Parathyroid adenoma (tissue), 2 donors: ENCODE data around the gene ATRN.

ENCODE experiments used
- H2AFZ ChIP-seq: fragments of 300-600 bp; sonication (generic); one replicate; pipeline ENCODE4 v1.7.0; 2017; ENCODE audit warnings: antibody characterized with exemption, mild to moderate bottlenecking
- H3K27ac ChIP-seq: fragments of 300-600 bp; sonication (generic); one replicate; pipeline ENCODE4 v1.7.0; 2017
- H3K27me3 ChIP-seq: fragments of 300-600 bp; sonication (generic); one replicate; pipeline ENCODE4 v1.7.0; 2017; ENCODE audit warnings: low read length; ENCODE audit not compliant: control insufficient read depth, insufficient read depth
- H3K36me3 ChIP-seq: fragments of 300-600 bp; sonication (generic); one replicate; pipeline ENCODE4 v1.7.0; 2017; ENCODE audit warnings: low read length; ENCODE audit not compliant: control insufficient read depth, insufficient read depth
- H3K4me1 ChIP-seq: fragments of 300-600 bp; sonication (generic); one replicate; pipeline ENCODE4 v1.7.0; 2017; ENCODE audit warnings: control low read depth
- H3K4me2 ChIP-seq: fragments of 300-600 bp; sonication (generic); one replicate; pipeline ENCODE4 v1.7.0; 2017; ENCODE audit warnings: low read length
- H3K4me3 ChIP-seq: fragments of 300-600 bp; sonication (generic); one replicate; pipeline ENCODE4 v1.7.0; 2017; ENCODE audit warnings: low read depth, low read length
- H3K79me2 ChIP-seq: fragments of 300-600 bp; sonication (generic); one replicate; pipeline ENCODE4 v1.7.0; 2017; ENCODE audit warnings: control low read depth
- H3K9ac ChIP-seq: fragments of 300-600 bp; sonication (generic); one replicate; pipeline ENCODE4 v1.7.0; 2017; ENCODE audit warnings: mild to moderate bottlenecking
- H3K9me3 ChIP-seq: fragments of 300-600 bp; sonication (generic); one replicate; pipeline ENCODE4 v1.7.0; 2017; ENCODE audit warnings: low read length; ENCODE audit not compliant: control insufficient read depth
- TF ChIP-seq, protein P1 (sequence below): fragments of 300-600 bp; sonication (generic); IDR thresholded peaks from one replicate; pipeline ENCODE4 v1.7.0; 2017; ENCODE audit warnings: antibody characterized with exemption, mild to moderate bottlenecking
- donor health status: primary hyperparathyroidism.

The ATRN gene

DNA sequence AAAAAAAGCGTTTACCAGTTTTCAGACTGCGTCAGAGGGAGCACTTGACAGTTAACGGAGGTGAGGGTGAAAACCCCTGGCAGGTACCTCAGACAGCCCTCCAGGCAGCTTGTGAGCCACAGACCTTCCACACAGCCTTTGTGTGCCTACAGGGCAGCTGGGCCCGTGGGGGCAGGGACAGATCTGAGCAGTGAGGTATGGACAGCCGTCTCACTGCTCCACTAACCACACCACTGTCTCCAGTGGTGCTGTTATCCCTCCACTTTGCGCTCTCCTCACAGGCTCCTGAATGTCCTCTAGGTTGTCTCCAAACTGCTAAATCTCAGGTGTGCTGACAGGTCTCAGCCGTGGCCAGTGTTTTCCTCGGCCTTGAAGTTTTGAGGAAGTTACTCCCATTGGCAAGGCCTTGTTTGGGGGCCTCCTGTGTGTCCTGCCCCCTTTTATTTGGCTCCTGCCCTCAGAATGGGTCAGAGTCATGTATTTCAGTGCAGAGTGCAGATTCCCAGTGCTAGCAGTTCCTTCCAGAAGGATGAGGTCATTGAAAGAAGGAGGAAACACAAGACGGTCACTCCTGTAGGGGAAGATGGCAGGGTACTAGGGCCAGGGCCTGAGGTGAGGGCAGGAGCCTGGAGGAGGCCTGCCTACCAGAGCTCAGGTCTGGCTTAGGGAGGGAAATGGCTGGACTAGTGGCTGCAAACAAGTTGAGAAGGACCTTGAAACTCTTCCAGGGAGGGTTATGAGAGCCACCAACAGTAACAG, 180.6 kb downstream of the ATRN start:
- no peaks in the 10 kb centered on the region for H3K4me1 ChIP-seq
- TF ChIP-seq, protein P1, sequence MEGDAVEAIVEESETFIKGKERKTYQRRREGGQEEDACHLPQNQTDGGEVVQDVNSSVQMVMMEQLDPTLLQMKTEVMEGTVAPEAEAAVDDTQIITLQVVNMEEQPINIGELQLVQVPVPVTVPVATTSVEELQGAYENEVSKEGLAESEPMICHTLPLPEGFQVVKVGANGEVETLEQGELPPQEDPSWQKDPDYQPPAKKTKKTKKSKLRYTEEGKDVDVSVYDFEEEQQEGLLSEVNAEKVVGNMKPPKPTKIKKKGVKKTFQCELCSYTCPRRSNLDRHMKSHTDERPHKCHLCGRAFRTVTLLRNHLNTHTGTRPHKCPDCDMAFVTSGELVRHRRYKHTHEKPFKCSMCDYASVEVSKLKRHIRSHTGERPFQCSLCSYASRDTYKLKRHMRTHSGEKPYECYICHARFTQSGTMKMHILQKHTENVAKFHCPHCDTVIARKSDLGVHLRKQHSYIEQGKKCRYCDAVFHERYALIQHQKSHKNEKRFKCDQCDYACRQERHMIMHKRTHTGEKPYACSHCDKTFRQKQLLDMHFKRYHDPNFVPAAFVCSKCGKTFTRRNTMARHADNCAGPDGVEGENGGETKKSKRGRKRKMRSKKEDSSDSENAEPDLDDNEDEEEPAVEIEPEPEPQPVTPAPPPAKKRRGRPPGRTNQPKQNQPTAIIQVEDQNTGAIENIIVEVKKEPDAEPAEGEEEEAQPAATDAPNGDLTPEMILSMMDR, result no peak
- H3K4me3 ChIP-seq, result no peak overlapping the region
- H3K9me3 ChIP-seq, result no peaks in the 10 kb centered on the region
- no peaks in the 10 kb centered on the region for H3K27me3 ChIP-seq
- no peak overlapping the region for H3K9ac ChIP-seq
- no peak overlapping the region for H3K4me2 ChIP-seq
- H3K79me2 ChIP-seq, result no peaks in the 10 kb centered on the region
- no peak overlapping the region for H3K27ac ChIP-seq
- no peaks in the 10 kb centered on the region for H3K36me3 ChIP-seq
- H2AFZ ChIP-seq, result no peak overlapping the region

DNA sequence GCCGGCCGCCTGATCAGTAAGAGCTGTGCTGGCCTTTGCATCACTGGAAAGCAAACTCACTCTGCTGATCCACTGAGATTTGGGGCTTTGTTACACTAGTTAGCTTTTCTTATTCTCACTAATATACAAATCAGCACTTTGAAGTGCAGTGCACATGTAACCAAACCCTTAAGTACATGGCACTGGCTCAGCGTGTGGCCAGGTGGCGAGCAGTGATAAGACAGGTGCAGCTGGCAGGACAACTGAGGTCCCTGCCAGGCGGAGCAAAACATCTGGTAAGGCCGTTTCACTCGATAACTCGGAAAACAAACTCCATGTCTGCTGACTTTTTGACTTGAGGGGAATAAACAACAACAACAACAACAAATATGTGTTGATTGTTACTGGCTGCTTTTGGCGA, 181.4 kb downstream of the ATRN start:
- no peaks in the 10 kb centered on the region for H3K79me2 ChIP-seq
- TF ChIP-seq, protein P1, result no peak

DNA sequence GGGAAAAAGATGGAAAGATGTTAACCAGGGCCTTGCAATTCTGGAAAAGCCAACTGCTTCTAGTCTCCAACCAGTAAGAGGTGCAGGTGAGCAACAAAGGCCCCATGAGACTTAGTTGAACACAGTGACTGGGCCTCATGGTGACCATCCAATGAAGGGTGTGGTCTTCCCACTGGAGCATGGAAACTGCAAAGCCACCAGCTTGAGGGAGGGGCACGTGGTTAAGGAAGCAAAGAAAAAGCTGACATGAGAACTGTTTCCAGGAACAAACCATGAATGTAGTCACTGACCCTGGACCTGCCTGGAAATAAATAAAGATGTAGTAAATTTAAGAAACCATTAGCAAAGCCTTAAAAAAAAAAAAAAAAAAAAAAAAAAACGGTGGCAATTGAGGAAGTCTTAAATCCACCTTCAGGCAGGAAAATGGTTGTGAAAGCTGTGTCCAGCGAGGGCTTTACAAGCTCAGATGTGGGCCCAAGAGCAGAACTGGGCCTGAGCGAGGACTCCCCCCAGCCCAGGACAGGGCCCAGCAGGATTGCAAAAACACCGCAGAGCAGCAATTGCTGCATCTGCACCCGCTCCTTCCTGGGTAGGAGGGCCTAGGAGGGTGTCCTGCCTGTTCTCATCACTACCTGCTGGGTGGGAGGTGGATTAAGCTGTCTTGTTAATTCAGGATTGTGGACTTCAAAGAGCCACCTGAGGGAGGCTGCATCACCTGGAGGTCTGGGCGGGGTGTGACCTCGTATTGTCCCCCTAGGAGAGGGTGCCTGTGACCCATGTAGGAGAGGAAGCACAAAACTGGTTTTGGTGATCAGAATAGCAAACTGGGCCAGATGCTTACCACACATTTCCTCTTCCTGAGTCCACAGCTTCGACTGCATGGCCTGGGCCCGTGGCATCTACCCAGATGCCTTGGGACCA, 182.1 kb downstream of the ATRN start:
- no peak overlapping the region for H3K4me3 ChIP-seq
- no peaks in the 10 kb centered on the region for H3K79me2 ChIP-seq
- H2AFZ ChIP-seq, result no peak overlapping the region
- H3K4me2 ChIP-seq, result no peak overlapping the region
- no peak overlapping the region for H3K9ac ChIP-seq
- no peaks in the 10 kb centered on the region for H3K27me3 ChIP-seq
- no peaks in the 10 kb centered on the region for H3K4me1 ChIP-seq
- H3K27ac ChIP-seq, result no peak overlapping the region
- TF ChIP-seq, protein P1, result no peak
- no peaks in the 10 kb centered on the region for H3K36me3 ChIP-seq
- H3K9me3 ChIP-seq, result no peaks in the 10 kb centered on the region

More for the DNA sequence above, 181.4 kb downstream of the ATRN start:
- H3K9ac ChIP-seq, result no peak overlapping the region
- H3K27me3 ChIP-seq, result no peaks in the 10 kb centered on the region
- no peaks in the 10 kb centered on the region for H3K36me3 ChIP-seq
- H3K4me2 ChIP-seq, result no peak overlapping the region
- H3K9me3 ChIP-seq, result no peaks in the 10 kb centered on the region
- H3K4me1 ChIP-seq, result no peaks in the 10 kb centered on the region
- no peak overlapping the region for H3K4me3 ChIP-seq
- no peak overlapping the region for H2AFZ ChIP-seq
- H3K27ac ChIP-seq, result no peak overlapping the region

DNA sequence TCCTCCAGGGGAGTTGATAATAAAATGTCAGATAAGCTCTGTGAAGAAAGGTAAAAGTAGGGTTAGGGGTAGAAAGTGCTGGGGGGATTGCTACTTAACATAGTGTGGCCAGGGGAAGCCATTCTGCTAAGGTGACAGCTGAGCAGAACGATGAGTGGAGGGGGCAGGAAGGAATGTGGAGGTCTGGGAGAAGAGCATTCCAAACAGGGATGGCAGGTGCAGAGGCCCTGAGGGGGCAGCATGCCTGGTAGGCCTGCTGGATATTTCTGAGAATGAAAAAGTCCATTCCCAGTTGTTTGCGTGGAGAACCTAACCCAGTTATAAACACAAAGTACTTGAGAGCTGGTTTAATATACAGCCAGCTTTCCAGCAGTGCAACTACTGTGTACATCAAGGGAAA, 183.1 kb downstream of the ATRN start:
- H3K36me3 ChIP-seq, result no peaks in the 10 kb centered on the region
- no peaks in the 10 kb centered on the region for H3K27me3 ChIP-seq
- no peak overlapping the region for H3K4me2 ChIP-seq
- H3K79me2 ChIP-seq, result no peaks in the 10 kb centered on the region
- TF ChIP-seq, protein P1, result no peak
- no peaks in the 10 kb centered on the region for H3K4me1 ChIP-seq
- no peak overlapping the region for H2AFZ ChIP-seq
- H3K27ac ChIP-seq, result no peak overlapping the region
- H3K9me3 ChIP-seq, result no peaks in the 10 kb centered on the region
- H3K4me3 ChIP-seq, result no peak overlapping the region
- H3K9ac ChIP-seq, result no peak overlapping the region
